Thoracic aorta (tissue), 2 donors: ENCODE results near the gene RNASE13. TPM values are rescaled to one million over a fixed set of nuclear protein-coding genes. Genes with fewer than 3 reads are reported as not detected.
"Not testable (repeated sequence)": the region's sequence is repeated elsewhere in the genome, so short reads cannot be mapped to it uniquely, and the experiment has no call there.

Experiments used
- ATAC-seq: fragments of 150-250 bp; one replicate; pipeline ENCODE4 v1.8.0; 2017; ENCODE audit warnings: low read depth; ENCODE audit not compliant: insufficient number of reproducible peaks, low FRiP score
- DNase-seq: peaks from one replicate; pipeline ENCODE4 v3.0.0-alpha.2; 2020; ENCODE audit warnings: low spot score
- H3K27ac ChIP-seq, 2 donors: fragments of 200-600 bp; sonication (generic); 1 replicate in 1 of 2; 2 replicates in 1 of 2; pipeline ENCODE4 v1.5.1; 2016; ENCODE audit warnings: mild to moderate bottlenecking in 2 of 2, moderate library complexity in 2 of 2
- H3K27me3 ChIP-seq: fragments of 200-600 bp; sonication (generic); replicated peaks from 2 replicates; pipeline ENCODE4 v1.6.0; 2016; ENCODE audit warnings: mild to moderate bottlenecking; ENCODE audit not compliant: insufficient read depth
- H3K36me3 ChIP-seq: fragments of 200-600 bp; sonication (generic); one replicate; pipeline ENCODE4 v1.5.1; 2016
- H3K4me1 ChIP-seq, 2 donors: fragments of 200-600 bp; sonication (generic); 1 replicate in 1 of 2; 2 replicates in 1 of 2; pipeline versions ENCODE4 v1.5.1 to v1.6.0; 2016; ENCODE audit warnings: low read depth in 2 of 2, mild to moderate bottlenecking in 1 of 2; ENCODE audit not compliant: control insufficient read depth in 1 of 2
- H3K4me3 ChIP-seq: fragments of 200-600 bp; sonication (generic); 2 replicates; pipeline ENCODE4 v1.5.1; 2016; ENCODE audit warnings: mild to moderate bottlenecking
- H3K9me3 ChIP-seq: fragments of 200-600 bp; sonication (generic); 2 replicates; pipeline ENCODE4 v1.5.1; 2016
- total RNA-seq, 2 donors: library from RNA; depleted of rRNA; stranded (reverse); fragments of >200 nt; gene quantifications; one replicate each; pipeline versions ENCODE4 v1.1.0 to v1.2.3, GENCODE V29; 2016
- TF ChIP-seq, protein P1 (sequence below): fragments of 200-600 bp; sonication (generic); IDR thresholded peaks from one replicate; pipeline ENCODE4 v1.5.1; 2019; ENCODE audit warnings: antibody characterized with exemption

Gene RNASE13
- total RNA-seq, 2 donors from 2014 or later = not detected

DNA sequence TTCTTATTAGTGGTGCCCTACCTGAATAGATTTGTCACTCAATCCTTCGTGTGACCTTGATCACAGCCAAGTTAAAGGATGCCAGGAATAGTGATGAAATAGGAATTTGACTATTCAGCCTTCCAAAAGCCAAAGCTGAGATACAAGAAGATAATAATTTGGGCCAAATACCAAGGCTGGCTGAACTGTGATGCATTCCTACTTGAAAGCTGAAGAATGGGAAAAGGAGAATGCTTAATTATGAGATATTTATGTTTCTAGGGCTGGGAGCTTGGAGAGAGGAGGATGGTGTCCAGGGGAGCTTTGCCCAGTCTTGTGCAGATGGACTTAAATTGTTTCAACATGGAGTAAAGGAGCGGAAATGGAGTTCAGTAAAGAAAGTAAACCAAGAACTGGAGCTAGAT is 12.8 kb upstream of the RNASE13 start:
- no peak overlapping the region for H3K4me3 ChIP-seq
- ATAC-seq (no peak), DNase-seq (no peak)
- no peaks in the 10 kb centered on the region for H3K27me3 ChIP-seq
- no peaks in the 10 kb centered on the region for H3K36me3 ChIP-seq
- TF ChIP-seq, protein P1, sequence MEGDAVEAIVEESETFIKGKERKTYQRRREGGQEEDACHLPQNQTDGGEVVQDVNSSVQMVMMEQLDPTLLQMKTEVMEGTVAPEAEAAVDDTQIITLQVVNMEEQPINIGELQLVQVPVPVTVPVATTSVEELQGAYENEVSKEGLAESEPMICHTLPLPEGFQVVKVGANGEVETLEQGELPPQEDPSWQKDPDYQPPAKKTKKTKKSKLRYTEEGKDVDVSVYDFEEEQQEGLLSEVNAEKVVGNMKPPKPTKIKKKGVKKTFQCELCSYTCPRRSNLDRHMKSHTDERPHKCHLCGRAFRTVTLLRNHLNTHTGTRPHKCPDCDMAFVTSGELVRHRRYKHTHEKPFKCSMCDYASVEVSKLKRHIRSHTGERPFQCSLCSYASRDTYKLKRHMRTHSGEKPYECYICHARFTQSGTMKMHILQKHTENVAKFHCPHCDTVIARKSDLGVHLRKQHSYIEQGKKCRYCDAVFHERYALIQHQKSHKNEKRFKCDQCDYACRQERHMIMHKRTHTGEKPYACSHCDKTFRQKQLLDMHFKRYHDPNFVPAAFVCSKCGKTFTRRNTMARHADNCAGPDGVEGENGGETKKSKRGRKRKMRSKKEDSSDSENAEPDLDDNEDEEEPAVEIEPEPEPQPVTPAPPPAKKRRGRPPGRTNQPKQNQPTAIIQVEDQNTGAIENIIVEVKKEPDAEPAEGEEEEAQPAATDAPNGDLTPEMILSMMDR = no peak
- H3K9me3 ChIP-seq = no peaks in the 10 kb centered on the region
- no peak overlapping the region for H3K27ac ChIP-seq
- no peaks in the 10 kb centered on the region for H3K4me1 ChIP-seq

DNA sequence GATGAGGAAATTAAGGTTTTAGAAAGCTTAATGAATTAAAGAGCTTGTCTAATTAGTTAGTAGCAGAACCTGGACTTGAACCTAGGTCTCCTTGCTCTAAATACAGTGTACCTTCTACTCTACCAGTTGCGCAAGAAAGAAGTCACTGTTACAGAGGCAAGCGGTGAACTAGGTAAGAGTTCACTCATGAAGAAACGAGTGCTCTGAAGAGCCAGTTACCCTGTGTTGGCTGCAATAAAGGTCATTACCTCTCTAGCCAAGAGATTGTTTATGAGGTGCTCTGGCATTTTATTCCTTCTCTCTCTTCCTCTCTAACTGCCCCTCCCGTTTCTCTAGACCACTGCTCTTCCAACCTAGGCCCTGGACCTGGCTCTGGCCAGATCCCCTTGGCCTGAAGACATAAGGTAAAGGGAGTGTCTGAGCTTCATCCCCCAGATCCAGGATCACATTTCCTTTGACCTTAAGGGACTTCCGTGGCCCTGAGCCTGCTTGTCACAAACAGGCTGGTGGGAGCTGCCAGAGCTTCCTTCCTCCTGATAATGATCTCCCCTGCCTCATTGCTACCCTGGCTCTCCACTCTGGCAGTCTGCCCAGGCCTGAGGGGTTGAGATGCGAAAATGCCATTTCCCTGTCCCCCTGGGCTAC is 9.5 kb upstream of the RNASE13 start:
- no peaks in the 10 kb centered on the region for H3K27me3 ChIP-seq
- no peaks in the 10 kb centered on the region for H3K36me3 ChIP-seq
- no peak overlapping the region for H3K4me3 ChIP-seq
- DNase-seq = no peak
- TF ChIP-seq, protein P1 = no peak
- H3K9me3 ChIP-seq = no peaks in the 10 kb centered on the region
- no peak for ATAC-seq
- H3K4me1 ChIP-seq = peaks cover 8 to 10% of the 10 kb centered on the region in 2 donors
- H3K27ac ChIP-seq = no peak overlapping the region

DNA sequence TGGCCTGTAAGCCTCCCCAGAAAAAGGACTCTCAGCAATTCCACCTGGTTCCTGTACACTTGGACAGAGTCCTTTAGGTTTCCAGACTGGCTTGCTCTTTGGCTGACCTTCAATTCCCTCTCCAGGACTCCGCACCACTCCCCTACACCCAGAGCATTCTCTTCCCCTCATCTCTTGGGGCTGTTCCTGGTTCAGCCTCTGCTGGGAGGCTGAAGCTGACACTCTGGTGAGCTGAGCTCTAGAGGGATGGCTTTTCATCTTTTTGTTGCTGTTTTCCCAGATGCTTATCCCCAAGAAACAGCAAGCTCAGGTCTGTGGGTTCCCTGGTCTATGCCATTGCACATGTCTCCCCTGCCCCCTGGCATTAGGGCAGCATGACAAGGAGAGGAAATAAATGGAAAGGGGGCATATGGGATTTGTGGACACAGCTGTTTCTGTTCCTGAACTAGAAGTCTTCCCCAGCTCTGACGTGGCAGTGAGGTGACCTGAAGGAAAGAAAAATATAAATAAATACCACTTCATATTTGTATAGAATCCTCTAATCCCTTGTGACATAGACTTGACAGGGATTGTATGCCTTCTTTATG is 8.9 kb upstream of the RNASE13 start:
- peaks cover 12 to 16% of the 10 kb centered on the region in 2 donors for H3K4me1 ChIP-seq
- no peak for ATAC-seq
- no peaks in the 10 kb centered on the region for H3K9me3 ChIP-seq
- no peak overlapping the region for H3K4me3 ChIP-seq
- no peak overlapping the region for H3K27ac ChIP-seq
- TF ChIP-seq, protein P1 = no peak
- no peaks in the 10 kb centered on the region for H3K36me3 ChIP-seq
- DNase-seq = no peak
- H3K27me3 ChIP-seq = no peaks in the 10 kb centered on the region

DNA sequence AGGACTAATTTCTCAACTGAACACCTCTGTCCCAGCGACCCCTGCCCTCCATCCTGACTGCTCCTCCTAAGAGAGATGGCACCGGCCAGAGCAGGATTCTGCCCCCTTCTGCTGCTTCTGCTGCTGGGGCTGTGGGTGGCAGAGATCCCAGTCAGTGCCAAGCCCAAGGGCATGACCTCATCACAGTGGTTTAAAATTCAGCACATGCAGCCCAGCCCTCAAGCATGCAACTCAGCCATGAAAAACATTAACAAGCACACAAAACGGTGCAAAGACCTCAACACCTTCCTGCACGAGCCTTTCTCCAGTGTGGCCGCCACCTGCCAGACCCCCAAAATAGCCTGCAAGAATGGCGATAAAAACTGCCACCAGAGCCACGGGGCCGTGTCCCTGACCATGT is 8.3 kb upstream of the RNASE13 start:
- Histone ChIP-seq H3K27me3 (no peaks in the 10 kb centered on the region), H3K4me3 (no peak overlapping the region), H3K36me3 (no peaks in the 10 kb centered on the region), H3K27ac (no peak overlapping the region), H3K4me1 (peaks cover 13 to 17% of the 10 kb centered on the region in 2 donors), H3K9me3 (no peaks in the 10 kb centered on the region)
- ATAC-seq (no peak), DNase-seq (no peak)
- TF ChIP-seq, protein P1 = no peak

DNA sequence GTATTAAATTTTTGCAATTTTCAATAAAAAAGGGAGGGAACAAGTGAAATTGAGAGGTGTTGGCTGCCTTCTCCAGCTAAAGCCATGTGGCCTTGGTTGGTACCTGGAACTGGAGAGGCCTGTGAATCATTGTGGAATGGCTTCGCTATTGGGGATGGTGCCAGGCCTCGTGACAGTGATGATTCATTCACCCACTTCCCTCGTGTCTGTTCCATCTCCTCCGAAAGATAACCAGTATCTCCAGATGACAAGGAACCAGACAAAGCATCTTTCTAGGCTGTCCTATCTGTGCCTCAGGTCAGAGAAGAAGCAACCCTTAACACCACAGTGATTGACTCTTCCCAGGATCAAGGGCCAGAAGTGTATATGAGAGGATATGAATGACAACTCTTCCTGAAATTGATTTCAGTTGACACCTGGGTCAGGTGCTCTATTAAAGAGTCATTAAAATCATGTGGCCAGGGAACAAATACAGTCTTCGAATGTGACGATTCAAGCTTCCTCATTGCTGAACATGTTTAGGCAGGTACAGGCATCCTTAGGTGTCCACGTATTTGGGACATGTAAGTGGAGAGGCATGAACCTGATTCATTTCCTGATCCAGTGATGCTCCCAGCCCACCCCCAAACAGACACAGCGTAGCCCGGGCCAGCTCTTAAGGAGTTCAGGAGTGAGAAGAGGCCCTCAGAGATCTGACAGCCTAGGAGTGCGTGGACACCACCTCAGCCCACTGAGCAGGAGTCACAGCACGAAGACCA is 7.2 kb upstream of the RNASE13 start, which contains the start of gene RNASE7:
TSS of gene RNASE7 (plus strand) at position 687 of the 758 bp plus-strand sequence. CDS start 631 bp downstream, outside the sequence.
- no peak for ATAC-seq
- H3K27me3 ChIP-seq = no peaks in the 10 kb centered on the region
- no peak within 1 kb of the TSS for H3K4me3 ChIP-seq
- H3K27ac ChIP-seq = no peak within 1 kb of the TSS
- no peaks in the 10 kb centered on the region for H3K36me3 ChIP-seq
- H3K4me1 ChIP-seq = peaks cover 13 to 17% of the 10 kb centered on the region in 2 donors
- DNase-seq = no peak
- TF ChIP-seq, protein P1 = no peak
- no peaks in the 10 kb centered on the region for H3K9me3 ChIP-seq

DNA sequence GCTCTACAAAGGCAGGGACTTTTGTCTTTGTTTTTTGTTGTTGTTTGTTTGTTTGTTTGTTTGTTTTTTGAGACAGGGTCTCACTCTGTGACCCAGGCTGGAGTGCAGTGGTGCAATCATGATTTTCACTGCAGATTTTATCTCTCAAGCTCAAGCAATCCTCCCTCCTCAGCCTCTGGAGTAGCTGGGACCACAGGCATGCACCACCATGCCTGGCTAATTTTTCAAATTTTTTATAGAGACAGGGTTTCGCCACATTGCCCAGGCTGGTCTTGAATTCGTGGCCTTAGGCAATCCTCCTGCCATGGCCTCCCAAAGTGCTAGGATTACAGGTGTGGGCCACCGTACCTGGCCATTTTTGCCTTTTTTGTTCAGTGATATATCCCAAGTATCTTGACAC is 6.3 kb upstream of the RNASE13 start:
- ATAC-seq, DNase-seq: not testable (repeated sequence)

More for the DNA sequence above, 6.3 kb upstream of the RNASE13 start:
- not testable (repeated sequence) for H3K27me3 ChIP-seq, H3K4me3 ChIP-seq, H3K36me3 ChIP-seq, H3K27ac ChIP-seq, H3K9me3 ChIP-seq
- peaks cover 13 to 17% of the 10 kb centered on the region in 2 donors for H3K4me1 ChIP-seq
